Suppressor macrophage treated with lipopolysaccharide for 4 hours (primary cell): ENCODE measurements around the gene ULBP3.
A peak's percentile ranks its signal among the peaks of the same experiment; 100 is the strongest.
"Not testable (repeated sequence)": the region's sequence is repeated elsewhere in the genome, so short reads cannot be mapped to it uniquely, and the experiment has no call there.

Source experiments
- DNase-seq: peaks from one replicate; pipeline ENCODE4 v3.0.0-alpha.2; 2020

The ULBP3 gene

DNA sequence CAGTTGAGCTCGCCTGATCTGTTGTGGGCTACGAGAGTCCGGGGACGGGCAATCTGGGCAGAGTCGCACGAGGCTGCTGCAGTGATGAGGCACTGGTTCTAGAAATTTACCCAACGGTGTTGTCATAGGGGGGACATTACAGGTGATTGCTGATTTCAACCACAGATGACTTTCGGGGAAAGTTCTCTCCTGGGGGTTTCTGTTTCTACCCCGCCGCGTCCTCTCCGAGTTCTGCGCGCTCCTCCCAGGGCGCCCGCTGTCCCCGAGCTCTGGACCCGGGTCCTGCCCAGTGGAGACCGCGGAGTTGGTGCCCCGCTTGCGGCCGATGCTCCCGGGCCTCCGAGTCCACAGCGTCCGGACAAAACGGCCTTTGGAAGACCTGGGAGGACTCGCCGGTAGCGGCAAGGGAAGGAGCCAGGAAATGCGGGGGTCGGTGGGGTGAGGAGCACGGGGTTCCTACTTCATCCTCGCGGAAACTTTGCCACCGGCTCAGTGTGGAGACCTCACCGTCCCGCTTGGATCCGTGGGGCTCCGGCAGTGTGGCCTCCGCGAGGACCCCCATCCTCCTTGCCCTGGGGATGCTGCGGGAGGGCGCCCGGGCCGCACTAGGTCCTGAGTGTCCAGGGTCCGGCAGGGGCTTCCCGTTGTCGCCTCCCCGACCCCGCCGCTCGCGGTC, 31.3 kb downstream of the ULBP3 start:
- no peak for DNase-seq

DNA sequence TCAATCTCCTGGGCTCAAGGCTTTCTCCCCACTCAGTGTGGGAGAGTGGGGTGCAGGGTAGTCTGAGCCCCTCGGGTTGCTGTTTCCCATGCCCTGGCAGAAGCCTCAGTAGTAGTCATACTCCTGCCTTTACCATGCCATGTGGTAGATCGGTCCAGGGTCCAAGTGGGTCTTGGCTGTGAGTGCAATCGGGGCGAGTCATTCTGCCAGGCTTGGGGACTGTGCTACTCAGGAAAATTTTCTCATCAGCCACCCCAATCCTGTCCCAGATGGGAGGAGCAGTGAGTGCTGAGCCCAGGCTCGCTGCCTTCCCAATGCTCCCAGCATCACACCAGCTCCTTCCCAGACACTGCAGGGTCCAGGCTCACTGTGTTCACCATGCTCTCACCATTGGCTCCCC, 32.8 kb downstream of the ULBP3 start:
- DNase-seq = no peak

DNA sequence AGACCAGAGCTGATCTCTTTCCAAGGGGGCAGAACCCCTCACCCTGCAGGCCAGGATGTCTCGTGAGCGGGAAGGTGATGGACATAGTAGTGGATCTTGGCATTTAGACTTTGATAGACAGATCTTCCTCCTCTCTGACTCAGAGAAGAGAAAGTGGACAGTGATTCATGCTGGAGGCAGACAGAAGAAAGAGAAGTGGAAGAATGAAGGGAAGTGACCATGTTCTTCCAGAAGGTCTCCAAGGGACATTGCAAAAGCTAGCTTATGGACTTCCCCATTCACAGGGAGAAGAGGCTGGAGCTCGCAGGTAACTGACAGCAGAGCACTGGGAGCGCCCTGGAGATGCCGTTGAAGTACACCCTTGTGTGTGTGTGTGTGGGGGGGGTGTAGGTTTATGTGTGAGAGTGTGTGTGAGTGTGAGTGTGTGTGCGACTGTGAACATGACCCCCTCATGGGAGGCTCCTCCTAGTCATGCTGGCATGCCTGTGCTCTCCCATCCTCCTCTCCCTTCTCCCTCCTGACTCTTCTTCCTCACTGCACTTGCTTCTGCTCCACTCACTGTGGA, 35.6 kb downstream of the ULBP3 start:
- DNase-seq = peak; percentile 84

- no peak for DNase-seq
Observed at GRCh38 chr6:150032598-150032997, 36.3 kb downstream of the ULBP3 start.

DNA sequence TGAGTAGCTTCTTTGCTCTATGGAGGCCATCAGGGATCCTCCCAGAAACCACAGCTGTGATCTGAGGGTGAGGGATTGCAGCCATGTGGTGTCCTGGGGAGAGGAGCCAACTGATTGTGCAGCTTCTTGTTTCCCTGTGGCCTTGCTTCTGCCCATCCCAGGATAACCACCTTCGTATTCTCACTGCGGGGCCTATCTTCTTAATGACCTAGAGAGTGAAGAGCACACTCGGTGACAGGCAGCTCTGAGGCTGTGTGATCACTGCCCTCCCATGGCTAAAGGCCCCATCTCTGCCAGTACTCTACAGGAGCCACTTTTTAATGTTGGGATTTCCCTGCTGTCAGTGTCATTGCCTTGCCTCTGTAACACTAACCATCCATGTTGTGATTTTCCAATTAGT, 38.3 kb downstream of the ULBP3 start:
- no peak for DNase-seq

DNA sequence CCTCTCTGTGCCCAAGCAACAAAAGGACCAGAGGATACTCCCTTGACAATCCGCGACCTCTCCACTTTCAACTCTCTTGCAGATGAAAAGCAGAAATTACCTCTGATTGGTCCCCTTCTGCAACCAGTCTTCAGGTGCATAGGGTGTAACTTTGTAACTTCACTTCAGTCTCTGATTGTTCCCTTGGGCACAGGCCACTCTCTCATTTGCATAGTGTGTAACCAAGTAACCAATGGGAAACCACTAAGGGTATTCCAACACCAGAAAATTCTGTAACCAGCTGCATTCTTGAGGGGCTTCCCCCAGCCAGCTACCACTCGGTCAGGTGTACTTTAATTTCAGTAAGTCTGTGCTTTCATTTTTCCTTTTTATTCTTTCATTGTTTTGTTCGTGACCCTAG, 39.2 kb downstream of the ULBP3 start:
- DNase-seq = no peak

DNA sequence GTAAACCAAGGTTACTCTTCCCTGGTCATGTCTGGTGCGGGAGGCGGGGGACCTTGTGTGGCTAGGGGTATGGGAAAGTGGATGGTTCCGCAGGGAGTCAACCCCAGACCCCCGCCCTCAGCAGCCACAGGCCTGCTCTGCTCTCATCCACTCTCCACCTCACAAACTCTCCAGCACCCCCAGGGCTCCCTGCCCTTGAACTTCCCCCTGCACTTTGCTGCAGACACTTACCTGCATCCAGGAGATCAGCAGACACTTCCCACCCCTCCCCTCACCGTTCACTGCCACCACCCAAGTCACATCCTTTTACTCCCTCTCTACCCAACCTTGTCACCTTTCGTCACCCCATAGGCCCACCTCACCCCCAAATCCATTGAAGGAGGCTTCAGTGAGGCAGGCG, 39.6 kb downstream of the ULBP3 start:
- no peak for DNase-seq

- no peak for DNase-seq
Observed at GRCh38 chr6:150028799-150029198, 40.1 kb downstream of the ULBP3 start.

GRCh38 chr6:150027806-150028565, 40.9 kb downstream of the ULBP3 start:
- no peak for DNase-seq

DNA sequence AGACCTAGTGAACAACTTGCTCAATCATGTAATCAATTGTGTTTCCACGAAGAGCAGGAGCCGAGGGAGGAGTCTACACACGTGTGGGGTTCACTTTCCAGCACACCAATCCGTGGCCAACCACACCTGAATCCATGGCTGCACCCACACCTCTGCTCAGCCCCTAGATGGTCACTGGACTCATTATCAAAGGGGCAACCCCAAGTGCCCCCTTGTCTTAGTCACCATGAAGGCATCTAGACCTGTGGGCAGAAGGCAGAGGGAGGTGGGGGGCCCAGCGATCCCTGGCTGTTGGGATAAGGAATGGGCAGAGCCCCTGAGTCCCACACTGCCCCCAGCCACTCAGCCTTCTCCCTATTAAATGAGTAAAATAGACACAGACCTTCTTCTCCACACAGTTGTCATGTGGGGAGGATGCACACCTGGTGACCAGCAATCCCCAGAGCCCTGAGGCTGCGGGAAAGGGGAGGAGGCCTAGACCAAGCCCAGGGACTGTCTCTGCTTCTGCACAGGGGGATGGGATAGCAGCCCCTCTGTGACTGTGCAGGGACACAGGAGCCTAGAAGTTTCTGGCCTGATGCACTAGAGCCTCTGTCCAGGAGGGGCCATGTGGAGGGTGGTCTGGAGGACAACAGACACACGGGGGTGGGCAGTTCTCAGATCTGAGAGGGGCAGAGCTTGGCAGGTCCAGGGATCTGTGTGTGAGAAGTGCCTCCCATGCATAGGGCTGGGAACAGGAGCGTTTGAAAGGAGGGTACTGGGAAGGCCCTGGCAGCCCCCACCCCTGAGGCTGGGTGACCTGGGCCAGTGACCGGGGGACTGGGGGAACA, 41.7 kb downstream of the ULBP3 start:
- DNase-seq = no peak

DNA sequence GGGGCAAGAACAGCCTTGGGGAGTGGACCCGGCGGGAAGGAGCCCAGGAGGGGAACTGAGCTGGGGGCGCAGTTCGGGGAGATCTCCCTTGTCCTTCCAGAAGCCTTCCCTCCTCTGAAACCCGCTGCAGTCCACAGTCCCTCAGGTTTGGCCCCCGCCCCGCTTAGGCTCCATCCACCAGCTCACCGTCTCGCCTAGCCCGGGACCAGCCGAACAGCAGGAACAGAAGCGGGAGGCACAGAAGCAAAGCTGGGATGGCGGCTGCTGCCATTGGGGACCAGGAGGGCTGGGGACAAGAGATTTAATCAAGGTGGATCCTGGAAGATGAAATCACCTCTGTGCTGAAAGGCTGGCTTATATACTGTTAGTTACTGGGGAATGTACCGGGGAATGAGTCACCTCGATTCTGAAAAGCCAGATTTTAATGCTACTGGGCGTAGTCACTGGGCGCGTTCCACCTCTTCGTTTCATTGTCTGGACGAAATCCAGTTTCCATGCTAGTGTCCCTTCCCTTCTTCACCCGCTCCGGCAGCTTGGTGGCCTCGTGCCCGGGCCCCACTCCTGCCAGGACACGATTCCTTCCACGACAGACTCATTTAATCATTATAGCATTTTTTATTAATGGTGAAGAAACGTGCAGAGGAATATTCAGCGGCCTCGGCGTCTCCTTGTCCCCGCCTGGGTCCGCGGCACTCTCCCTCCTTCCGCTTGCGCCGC, 43.6 kb downstream of the ULBP3 start, which contains the start of gene RAET1L:
Gene RAET1L, minus strand, starts transcription at position 332 of the 717 bp plus-strand sequence. Its CDS starts 61 bp downstream, at position 271.
- peak; percentile 42 for DNase-seq

- no peak for DNase-seq
Observed at GRCh38 chr6:150024646-150025155, 44.2 kb downstream of the ULBP3 start.

DNA sequence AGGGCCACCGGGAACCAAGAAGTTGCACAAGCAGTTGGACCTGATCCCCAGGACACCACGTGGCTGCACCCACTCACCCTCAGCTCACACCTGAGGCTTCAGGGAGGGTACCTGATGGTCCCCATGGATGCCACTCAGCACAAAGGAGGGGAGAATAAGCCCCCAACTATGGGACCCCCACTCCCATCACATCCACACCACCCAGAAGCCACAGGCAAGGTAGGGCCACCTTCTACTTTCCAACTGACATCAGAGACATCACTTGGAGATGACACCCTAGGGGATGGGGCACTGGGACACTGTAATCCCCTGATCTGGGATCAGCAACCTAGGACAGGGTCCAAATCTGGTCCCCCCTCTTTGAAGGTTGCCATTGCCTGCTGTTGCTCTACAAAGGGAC, 44.9 kb downstream of the ULBP3 start:
- DNase-seq = not testable (repeated sequence)

GRCh38 chr6:150021870-150022269, 47.1 kb downstream of the ULBP3 start:
- not testable (repeated sequence) for DNase-seq

DNA sequence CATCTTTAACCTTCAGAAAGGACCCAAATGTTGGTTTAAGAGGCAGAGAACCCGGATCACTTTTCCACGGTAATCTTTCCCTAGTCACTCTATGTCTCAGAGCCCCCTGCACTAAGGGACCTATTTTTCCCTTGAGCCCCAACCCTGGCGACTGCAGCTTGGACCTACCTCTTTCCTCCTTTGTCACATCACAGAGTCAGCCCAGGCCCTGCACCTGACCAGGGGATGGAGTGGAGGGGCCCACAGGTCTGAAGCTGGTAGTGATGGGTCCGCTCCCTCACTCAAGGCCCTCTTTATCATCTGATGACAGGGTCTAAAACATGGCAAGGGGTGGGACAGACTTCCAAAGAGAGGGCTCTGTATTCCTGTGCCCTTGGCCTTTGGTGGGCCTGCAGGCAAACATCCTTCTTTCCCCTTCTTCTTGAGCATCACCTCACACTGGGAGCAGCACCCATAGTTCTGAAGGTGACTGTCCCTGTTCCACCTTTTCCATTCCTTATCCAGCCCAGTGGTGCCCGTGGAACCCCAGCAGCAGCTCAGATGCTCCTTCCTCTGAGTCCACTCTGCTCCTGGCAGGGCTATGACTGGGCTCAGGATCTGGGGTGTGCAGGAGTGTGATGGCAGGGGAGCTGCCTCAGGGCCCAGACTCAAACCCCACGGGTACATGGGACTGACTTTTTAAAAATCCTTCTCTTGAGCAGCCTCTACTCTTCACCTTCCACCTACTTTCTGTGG, 49.9 kb downstream of the ULBP3 start:
- DNase-seq = no peak

- DNase-seq = not testable (repeated sequence)
Observed at GRCh38 chr6:150017186-150017521, 51.8 kb downstream of the ULBP3 start.

DNA sequence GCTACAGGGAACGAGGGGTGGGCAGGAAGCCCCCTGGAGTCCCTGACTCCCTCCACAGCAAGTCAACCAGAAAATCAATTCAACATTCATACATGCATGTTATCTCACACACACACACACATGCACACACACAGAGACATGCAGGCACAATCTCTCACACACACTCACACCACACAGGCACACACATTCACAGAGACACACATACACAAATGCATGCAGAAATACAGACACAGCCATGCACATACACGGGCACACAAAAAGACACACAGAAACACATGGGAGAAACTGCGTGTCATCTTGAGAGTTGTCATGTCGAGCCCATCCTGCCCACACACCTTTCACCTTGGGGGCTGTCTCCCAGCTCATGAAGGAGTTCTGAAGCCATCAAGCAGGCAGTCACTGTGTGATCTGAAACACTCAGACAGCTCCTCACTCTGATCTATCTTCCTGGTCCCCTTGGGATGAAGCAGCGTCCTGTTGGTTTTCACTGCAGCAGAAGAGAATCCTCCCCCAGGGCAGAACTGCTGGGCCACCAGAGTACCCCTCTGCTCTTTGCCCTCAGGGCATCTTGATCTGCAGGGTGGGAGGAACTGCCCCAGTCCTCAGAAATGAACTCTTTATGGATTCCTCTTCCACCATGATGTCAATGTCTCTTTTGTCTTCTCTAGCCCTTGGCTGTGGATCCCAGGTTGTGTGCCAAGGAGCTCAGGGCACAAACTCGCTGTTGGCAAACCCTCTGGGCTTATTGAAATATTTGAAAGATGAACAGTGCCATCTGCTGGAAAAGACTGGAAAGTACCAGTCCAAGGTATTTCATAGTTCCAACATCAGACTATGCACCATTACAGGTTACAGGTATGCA, 52.4 kb downstream of the ULBP3 start:
- DNase-seq = peak; percentile 75

DNA sequence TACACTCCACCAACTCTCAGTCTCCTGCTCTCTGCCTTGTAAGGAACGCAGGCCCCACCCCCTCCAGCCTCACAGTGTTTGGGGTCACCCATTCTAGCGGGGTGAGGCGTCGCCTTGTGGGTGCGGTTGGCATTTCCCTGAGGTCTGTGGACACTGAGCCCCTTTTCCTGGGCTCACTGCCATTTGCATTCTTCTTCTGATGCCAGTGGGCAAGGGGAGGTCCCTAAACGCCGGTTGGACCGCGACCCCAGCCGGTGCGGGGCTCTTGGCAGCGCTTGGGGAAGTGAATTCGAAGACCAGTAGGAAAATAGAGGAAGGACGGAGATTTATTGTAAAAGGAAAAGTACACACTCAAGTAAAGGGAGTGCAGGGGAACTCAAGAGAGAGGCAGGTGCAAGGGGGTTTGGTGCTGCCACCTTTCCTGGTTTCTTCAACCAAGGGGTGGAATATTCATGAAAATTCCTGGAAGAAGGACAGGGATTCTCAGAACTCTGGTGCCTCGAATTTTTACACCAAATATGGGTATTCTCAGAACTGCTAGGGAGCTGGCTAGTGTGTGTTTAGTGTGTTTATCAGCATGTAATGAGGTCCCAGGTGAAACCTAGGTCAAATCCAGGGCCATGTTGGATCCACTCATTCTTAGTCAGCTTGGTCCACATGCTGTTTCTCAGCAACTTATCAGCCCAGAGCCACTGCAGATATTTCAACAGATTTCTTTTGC, 53.5 kb downstream of the ULBP3 start:
- DNase-seq = not testable (repeated sequence)

DNA sequence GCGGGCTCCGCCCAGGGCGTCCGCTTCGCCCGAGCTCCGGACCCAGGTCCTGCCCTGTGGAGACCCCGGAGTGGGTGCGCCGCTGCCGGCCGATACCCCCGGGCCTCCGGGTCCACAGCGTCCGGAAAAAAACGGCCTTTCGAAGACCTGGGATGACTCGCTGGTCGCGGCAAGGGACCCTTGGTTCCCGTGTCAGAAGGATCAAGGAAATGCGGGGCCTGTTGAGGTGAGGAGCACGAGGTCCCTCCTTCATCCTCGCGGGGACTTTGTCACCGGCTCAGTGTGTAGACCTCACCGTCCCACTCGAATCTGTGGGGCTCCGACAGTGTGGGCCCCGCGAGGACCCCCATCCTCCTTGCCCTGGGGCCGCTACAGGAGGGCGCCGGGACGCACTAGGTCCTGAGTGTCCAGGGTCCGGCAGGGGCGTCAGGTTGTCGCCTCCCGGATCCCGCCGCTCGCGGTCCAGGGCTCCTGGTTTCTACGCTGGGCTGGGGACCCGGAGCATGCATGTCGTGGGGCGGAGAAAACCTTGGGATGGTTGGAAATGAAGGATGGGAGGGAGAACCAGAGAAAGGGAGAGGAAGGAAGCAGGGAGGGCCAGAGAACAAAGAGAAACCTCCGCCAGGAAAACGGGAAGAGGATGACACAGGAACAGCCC, 54.2 kb downstream of the ULBP3 start:
- DNase-seq = not testable (repeated sequence)
